Activated CD8-positive, alpha-beta memory T cell treated with anti-CD3 and anti-CD28 coated beads, Interleukin-2, amount 50 U/mL, for 4 hours (primary cell): ENCODE measurements around the gene DCUN1D5.

ENCODE experiments used
- DNase-seq: peaks from one replicate; pipeline ENCODE4 v3.0.0-alpha.2; 2020

Gene DCUN1D5

DNA sequence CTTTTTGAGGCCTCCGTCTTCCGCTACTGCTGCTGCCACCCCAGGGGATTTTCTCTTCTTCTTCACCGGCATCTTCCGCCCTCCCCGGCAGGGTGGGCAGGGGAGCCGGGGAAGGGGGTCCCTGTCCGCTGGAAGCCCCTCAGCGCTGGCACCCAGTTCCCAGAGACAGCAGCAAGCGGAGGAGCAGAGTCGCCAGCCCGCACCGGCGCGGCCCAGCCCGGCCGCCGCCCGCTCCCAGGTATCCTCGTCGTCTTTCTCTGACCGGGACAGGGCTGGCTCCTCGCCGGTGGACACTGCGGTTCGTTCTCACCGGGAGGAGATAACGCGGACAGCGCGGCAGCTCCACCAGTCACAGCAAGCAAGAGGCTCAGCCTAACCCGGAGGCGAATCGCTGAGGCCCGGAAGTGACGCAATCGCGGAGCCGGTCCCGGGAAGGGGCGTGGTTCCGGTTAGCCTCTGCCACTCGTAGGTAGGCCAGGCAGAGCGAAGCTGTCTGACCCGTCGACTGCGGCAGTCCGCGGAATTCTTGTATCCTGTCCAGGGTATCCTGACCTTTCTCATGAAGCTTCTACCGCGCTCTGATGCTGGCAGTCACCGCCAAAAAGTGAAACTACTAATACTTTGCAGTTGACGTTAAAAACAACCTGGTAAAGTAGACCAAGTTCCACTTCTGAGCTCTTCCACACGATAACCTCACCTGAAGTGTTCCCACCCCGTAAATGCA, at the start of gene DCUN1D5:
Gene DCUN1D5 (minus strand): TSS at position 360 of the 724 bp plus-strand sequence. CDS start 288 bp downstream, at position 72.
- peak; percentile 97 for DNase-seq

DNA sequence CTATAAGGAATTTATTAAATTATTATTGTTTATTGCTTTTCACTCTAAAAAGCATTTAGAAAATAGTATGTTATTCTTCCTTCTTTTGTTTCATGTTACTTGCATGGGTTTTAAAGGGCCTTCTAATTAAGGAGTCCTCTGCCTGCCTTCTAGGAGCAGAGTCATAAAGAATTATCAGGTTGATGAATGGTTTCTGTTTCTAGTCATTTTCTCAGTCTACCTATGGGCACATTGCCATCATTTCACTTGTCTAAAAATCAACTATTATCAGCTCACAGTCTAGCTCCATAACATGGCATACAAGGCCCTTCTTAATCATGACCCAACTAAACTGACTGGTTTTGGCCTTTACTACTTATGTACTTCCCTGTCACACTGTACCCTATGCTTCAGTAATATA, 33.5 kb upstream of the DCUN1D5 start:
- DNase-seq: no peak

DNA sequence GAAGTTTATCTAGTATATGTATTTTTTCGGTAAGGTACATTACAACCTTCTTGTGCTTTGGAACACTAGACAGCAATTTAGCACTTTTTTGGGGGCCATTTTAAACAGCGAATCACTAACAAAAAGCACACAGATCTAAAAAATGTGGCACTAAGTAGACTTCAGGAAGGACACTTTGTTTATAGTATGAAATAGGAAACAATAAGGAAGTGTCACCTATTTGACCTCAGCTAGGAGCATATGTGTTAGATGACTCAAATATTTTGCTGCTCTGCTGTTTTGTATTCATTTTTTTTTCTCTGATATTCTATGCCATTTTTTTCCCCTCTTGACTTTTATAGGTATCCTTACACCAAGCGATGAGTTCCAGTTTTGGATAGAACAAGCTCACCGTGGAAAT, 22.9 kb upstream of the DCUN1D5 start:
- DNase-seq: no peak

DNA sequence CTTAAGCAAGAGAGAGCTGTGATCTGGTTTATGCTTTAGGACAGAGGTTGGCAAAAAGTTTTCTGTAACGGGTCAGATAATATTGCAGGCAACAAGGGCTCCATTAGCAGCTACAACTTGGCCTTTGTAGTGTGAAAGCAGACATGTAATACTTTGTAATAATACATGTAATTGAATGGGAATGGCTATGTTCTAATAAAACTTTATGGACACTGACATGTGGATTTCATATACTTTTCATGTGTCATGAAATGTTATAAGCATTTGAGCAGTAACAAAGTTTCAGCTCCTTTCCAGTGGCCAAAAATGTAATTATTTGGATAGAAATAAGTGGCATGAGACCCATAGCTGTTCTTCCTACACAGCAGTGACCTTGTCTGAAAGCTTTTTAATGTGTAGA, 20.4 kb upstream of the DCUN1D5 start:
- DNase-seq: no peak

DNA sequence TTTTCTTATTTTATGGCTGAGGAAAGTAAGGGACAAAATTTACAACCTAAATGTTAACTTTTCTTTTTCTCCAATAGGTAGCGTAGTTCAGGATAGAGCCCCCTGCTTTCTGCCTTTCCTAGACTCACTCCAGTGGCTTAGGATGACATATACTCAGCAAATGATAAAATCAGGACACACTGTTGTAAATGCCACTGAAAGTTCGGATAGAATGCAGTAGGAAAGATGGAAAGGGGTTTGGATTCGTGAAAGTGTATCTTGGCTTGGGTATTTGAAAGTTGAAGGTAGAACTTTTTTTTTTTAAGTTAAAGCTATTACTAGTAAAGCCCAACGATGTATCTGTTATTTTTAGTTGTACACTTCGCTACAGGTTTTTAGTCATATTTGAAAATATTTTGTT, 19.4 kb upstream of the DCUN1D5 start:
- DNase-seq: no peak

DNA sequence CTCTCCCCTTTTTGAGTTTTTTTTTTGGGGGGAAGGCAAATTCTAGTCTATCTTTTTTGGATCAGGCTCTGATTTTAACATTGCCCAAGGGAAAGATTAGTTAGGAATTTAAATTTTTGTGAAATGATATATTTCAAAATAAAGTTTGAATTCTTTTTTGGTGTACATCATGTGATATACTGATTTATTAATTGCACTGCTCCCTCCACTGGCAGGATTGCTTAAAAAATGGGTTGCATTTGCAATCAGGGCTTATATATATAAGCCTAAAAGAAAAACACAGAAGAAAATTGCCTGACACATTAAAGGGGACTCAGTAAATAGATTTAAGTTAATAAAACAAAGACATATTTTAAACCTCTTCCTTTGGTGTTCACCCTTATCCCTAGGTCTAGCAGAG, 18.4 kb upstream of the DCUN1D5 start:
- no peak for DNase-seq

DNA sequence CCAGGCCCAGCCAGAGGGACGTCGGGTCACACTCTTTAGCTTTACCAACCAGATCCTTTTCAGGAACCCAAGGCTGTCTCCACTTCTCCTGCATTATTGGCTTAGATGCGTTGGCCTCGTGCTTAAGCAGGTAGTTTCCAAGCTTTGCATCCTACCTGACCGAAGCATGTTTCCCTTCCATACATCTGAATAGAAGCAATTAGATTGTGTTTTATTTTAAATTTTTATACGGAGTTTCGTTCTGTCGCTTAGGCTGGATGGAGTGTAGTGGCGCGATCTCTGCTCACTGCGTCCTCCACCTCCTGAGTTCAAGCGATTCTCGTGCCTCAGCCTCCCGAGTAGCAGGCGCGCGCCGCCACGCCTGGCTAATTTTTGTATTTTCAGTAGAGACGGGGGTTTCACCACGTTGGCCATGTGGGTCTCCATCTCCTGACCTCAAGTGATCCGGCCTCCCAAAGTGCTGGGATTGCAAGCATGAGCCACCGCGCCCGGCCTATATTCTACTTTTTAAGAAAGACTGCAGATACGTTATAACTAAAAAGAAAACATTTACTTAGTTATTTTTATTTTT, 17.9 kb upstream of the DCUN1D5 start:
- DNase-seq: no peak

DNA sequence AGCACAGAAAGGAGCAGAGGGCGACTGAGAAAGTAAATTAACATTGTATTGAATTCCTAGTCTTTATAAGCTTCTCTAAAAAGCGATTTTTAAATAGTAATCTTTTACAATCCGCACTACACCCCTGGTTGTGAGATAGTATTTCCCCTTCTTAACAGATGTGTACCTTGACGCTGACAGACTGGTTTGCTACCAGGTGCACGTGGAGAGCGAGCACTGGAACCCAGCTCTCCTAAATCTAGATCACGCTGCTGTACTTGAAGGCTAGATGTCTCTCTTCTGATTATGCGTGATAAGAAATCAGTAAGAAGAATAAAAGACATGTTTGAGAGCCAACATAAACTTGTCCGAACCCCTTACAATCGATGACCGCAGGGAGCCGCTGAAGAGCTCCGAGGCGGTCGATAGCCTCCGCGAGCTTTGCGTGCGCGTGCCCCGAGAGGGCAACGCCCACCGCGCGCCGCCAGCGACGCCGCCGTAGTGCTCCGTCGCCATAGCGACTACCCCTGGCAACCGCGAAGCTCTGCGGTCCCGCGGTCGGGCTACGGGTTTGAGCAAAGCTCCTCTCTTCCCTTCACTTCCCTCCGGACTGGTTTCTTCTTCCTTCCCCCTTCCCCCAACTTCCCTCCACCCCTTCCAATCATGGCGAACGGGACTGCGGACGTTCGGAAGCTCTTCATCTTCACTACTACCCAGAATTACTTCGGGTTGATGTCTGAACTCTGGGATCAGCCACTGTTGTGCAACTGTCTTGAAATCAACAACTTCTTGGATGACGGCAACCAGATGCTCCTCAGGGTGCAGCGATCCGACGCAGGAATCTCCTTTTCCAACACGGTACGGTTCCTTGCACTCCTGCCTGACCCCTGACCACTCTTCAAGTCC, 17.2 kb upstream of the DCUN1D5 start, which contains the start of gene DYNC2H1:
Gene DYNC2H1 (plus strand): TSS at position 494 of the 885 bp plus-strand sequence. CDS start 149 bp downstream, at position 643.
- peak; percentile 87 for DNase-seq

DNA sequence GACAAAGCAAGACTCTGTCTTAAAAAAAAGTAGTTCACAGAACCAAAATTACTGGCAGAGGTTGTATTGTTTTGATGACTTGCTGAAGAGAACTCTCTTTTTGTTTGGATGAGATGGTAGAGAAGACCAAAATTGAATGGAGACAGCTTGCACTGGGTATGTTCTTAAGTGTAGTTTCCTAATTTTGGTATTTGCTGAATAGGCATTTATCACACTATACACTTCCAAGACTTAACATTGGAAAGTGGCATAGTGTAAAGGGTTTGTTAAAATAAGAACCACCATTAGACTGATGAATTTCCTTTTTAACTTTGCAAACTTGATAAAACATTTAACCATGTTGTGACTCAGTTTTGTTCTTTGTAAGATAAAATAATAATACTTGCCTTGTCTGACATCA, 5.3 kb upstream of the DCUN1D5 start:
- DNase-seq: no peak

DNA sequence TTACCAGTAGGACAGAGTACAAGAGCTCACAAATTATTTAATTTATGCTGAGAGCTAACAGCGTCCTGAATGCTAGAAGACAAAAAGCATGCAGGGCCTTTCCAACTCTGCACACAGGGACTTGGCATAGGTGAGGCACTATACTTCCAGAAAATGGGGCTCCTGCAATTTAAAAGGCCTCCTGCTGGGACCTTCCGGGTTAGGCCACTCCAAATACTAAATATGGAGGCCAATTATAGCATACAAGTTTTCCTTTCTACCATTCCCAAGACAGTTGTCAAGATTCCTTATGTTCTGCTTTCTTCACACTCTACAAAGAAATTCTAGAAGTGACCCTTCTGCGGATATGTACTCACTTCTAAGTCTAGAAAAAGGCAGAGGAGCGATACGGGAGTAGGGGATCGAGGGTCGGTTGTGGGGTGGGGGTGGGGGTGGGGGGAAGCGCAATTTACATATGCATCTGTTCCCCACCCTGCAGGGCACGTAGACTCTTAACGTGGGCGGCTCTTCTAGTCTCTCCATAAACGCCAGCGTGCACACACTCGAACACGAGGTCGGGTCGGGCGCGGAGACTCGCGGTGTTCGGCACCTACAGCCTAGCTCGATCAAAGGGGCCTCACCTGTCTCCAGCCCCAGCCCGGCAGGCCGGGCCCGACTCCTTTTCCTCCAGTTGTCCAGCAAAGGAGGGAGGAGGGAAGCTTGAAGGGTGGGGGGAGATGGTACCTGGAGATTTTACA, 728 bp downstream of the DCUN1D5 start:
- peak; percentile 60 for DNase-seq

DNA sequence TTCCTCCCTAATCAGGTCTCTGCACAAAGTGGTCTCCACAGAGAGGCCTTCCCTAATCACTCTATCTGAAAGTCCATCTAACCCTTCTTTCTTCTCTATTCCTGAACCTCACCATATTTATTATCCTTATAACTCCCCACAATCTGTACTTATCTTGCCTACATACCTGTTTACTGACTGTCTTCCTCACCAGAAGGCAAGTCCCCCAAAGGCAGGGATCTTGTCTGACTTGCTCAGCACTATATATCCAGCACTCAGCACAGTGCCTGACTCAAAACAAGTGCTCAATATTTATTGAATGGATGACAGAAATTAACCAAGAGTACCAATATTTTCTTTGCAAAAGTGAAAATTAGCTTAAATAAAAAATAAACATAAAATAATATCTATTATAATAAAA, 5.5 kb downstream of the DCUN1D5 start:
- DNase-seq: no peak

DNA sequence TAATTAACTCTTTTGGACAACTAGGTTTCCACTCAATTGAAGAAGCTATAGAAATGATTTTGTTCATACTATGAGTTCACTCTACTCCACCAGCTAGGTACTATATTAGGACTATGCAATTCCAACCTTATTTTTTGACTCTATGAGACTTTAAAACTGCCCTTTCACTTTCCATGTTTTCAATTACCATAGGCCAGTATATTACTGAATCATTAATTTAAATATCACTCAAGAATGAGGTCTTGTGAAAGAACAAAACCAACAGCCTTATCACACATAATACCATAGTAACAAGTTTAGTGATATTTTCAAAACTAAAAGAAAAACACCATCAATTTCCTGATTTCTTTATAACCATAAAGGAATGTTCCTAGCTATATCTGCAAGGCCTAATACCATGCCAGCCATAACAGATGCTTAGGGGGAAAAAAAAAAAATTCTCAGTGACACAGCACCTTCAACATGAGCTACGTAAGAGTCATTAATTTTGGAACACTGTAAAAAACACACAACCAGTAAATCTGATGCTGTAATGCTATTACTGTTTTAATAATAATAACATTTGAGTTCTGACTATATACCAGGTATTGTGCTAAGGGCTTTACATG, 6.1 kb downstream of the DCUN1D5 start:
- DNase-seq: no peak

DNA sequence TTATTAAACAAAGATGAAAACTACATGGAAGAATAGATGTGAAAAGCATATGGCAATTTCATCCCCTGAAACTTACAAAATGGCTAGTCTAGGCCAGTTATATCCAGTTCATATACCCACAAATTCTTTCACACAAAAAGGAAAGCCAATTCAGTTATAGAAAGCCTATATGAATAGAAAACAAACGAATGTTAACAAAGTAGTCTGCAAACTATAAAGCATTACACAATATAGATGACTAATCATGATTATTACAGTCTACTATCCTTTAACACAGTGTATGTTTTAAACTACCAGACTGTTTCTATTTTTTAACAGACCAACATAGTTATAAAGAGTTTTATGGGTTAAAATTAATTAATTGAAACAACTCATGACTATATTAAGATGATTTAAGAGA, 12.1 kb downstream of the DCUN1D5 start:
- DNase-seq: no peak

DNA sequence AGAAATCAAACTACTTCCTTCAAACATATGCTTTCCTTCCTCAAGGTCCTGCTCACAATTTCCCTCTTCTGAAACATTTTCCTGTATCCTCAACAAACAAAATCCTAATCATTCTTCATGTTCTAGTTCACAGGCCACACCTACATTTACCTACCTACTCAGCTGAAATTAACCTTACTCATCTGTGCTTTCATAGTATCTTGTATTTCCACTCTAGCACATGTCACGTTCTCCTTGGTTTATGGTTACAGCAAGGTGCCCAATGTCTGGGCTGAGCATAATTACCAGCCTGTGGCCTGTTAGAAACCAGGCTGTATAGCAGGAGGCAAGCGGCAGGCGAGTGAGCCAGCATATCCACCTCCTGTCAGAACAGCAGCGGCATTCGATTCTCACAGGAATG, 13.2 kb downstream of the DCUN1D5 start:
- no peak for DNase-seq

DNA sequence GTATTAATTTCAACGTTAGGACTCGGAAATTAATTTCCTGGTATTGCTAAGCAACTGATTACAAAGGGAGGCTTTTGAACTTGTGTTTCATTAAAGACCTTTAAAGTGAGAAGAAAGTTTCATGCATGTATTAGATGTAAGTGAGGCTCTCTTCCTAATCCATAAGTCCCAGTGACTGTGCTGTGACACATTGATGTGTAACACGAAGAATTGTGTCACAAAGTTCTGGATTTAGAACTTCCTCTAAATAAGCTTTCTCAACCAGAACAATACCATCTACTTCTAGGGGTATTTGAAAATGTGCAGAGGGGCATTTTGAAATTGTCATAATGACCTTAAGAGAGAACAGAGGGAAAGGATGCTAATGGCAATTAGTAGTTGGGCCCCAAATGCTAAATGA, 14.4 kb downstream of the DCUN1D5 start:
- DNase-seq: no peak

DNA sequence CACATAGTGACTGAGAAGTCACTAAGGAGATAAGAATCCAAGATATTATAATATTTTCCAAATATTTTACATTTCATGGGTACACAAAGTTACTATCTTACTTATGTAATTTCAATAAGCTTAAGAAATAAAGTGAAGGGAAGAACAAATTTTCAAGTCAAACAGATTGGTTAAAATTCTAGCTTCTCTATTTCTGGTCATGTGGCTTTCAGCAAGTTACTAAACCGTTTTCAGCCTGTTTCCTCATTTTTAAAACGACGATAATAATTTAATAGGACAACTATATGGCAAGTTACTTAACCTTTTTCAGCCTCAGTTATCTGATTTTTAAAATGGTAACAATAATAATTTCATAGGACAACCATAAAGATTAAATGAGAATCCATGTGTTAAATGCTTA, 15.6 kb downstream of the DCUN1D5 start:
- no peak for DNase-seq

DNA sequence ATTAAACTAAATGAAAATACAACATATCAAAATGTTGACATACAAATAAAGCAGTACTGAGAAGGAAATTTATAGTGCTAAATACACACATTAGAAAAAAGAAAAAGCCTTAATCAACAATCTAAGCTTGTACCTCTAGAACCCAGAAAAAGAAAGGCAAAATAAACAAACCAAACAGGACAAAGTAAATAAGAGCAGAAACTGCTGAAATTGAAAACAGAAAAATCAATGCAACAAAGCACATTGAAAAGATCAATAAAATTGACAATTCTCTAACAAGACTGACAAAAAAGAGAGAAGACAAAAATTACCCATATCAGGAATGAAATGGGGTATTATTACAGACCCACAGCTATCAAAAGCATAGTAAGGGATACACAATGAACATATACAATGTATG, 21.0 kb downstream of the DCUN1D5 start:
- no peak for DNase-seq

DNA sequence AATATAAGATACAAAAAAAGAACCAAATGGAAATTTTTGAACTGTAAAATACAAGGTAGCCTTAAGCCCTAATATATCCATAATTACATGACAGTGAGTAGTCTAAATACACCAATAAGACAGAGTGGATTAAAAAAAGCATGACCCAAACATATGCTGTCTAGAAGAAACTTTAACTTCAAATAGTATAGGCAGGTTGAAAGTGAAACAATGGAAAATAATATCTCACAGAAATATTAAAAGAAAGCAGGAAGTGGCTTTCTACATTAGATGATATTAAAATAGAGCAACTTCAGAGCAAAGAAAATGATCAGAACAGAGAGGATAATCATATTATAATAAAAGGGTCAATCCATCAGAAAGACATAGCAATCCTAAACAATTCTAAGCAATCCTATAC, 21.8 kb downstream of the DCUN1D5 start:
- no peak for DNase-seq

DNA sequence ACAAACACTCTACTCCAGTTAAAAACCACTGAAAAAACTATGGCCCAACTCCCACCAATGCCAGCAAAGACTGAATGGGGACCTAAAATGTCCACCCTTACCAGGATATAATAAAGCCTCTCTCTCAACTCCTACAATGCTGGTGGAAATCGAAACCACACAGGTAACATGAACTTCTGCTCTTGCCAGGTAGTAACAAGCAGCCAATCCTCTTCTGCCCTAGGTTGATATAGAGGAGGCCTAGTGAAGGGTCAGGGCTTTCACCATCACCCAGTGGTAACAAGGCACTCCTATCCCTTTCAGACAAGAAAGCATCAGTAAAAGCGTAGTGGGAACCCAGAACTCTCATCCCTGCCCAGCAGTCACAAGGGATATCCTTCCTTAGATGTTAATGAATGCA, 22.6 kb downstream of the DCUN1D5 start:
- no peak for DNase-seq

DNA sequence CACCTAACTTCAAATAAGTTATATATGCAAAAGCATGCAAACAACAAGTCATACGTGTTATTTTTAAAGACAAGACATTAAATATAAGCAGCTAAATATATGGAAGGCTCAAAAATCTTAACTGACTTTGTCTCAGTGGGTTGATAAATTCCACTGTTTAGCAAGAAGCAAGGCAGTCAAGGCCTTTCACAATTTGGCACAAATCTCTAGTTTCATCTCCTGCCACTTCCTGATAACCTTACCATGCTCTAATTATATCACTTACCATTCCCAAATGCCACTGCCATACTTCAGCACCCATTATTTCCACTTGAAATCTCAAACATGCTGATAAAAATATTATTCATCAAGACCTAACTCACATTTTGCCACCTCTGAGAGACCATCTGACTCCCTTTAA, 24.8 kb downstream of the DCUN1D5 start:
- no peak for DNase-seq

DNA sequence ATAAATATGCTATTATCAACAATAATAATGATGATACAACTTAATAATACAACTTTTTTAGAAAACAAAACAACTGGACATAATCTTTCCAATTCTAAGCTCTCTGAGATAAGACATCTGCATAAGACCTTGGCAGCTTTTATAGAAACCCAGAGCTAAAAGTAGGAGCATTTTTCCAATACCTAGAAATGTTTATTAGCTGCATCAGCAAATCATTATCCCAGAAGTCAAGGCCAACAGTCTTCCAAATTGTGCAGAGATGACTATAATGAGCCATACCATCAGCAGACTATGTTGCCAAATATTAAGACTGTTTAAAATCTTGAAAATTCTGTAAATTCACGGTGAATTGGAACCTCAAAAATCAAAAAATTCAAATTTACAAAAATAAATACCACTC, 30.3 kb downstream of the DCUN1D5 start:
- DNase-seq: no peak

DNA sequence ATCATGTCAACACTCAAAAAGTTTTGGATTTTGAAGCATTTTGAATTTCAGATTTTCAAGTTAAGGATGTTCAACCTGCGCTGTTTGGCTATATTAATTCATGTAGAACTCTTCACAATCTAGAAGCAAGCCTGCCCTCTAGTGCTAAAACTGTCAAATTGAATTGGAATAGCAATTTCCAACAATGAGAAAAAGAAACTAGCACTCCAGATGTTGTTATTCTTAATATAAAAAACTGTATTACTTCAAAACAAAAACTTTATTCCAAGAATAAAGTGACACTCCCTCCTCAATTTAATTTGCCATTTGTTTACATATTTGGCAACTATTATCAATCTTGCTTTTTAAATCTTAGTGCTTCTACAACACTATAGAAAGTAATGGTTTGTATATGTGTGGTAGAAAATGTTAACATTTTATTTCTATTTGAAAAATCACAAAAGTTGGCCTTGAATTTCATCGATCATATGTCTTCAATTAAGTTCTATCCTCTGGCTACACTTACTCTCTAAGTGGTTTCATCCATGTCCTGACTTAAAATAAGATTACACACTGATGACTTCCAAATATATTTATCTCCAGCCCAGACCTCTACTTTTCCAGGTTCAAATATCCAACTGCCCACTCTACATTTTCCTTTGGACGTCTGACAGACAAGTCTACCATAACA, 36.6 kb downstream of the DCUN1D5 start:
- no peak for DNase-seq
